ENCODE measurements around the gene FAM227A.
A peak's percentile ranks its signal among the peaks of the same experiment; 100 is the strongest.

Gene FAM227A

GRCh38 chr22:38689651-38690050 is 33.5 kb upstream of the FAM227A start:
- no peak for TF ChIP-seq CTCF (conservative IDR thresholded peaks at IDR 0.05; ENCODE audit: low read length)
- DNase-seq (ENCODE audit: low read depth) = no peak
- H3K4me3 ChIP-seq (ENCODE audit: low read length) = no peak overlapping the region

- no peak for TF ChIP-seq CTCF (conservative IDR thresholded peaks at IDR 0.05; ENCODE audit: low read length)
- H3K4me3 ChIP-seq (ENCODE audit: low read length) = no peak overlapping the region
- no peak for DNase-seq (ENCODE audit: low read depth)
These were observed 29.6 kb upstream of the FAM227A start for GRCh38 chr22:38685761-38686160.

GRCh38 chr22:38684895-38685294 is 28.7 kb upstream of the FAM227A start:
- no peak overlapping the region for H3K4me3 ChIP-seq (ENCODE audit: low read length)
- TF ChIP-seq CTCF (conservative IDR thresholded peaks at IDR 0.05; ENCODE audit: low read length) = no peak
- no peak for DNase-seq (ENCODE audit: low read depth)

- peak within 1 kb of the TSS; percentile 96 for H3K4me3 ChIP-seq (ENCODE audit: low read length)
- TF ChIP-seq CTCF (conservative IDR thresholded peaks at IDR 0.05; ENCODE audit: low read length) = peak; percentile 60
- DNase-seq (ENCODE audit: low read depth) = peak; percentile 85
These were observed 25.6 kb upstream of the FAM227A start, which contains the start of gene TOMM22 for GRCh38 chr22:38681582-38682335. Gene TOMM22 (plus strand): TSS chr22:38681957. CDS start chr22:38681979, 22 bp downstream.

GRCh38 chr22:38675833-38676232 is 19.6 kb upstream of the FAM227A start:
- DNase-seq (ENCODE audit: low read depth) = no peak
- no peak for TF ChIP-seq CTCF (conservative IDR thresholded peaks at IDR 0.05; ENCODE audit: low read length)
- no peak overlapping the region for H3K4me3 ChIP-seq (ENCODE audit: low read length)

- no peak overlapping the region for H3K4me3 ChIP-seq (ENCODE audit: low read length)
- no peak for TF ChIP-seq CTCF (conservative IDR thresholded peaks at IDR 0.05; ENCODE audit: low read length)
- DNase-seq (ENCODE audit: low read depth) = no peak
These were observed 18.7 kb upstream of the FAM227A start for GRCh38 chr22:38674888-38675287.

All from AG10803 (cell line).